H1 (cell line): Measurements from ENCODE around the gene APP. TPM values are rescaled to one million over a fixed set of nuclear protein-coding genes. Genes with fewer than 3 reads are reported as not detected.

Experiments
- CBX5 ChIP-seq: fragments of 300-800, 300-1000 bp; sonication (generic); IDR thresholded peaks from 2 replicates; pipeline ENCODE4 v1.7.1; 2016; ENCODE audit warnings: antibody characterized with exemption, low read length, low read depth
- CEBPB ChIP-seq: IDR thresholded peaks from 2 replicates; pipeline ENCODE4 v1.6.1; 2012; ENCODE audit warnings: low read depth, low read length
- CHD1 ChIP-seq: IDR thresholded peaks from 2 replicates; pipeline ENCODE4 v1.6.1; 2012; ENCODE audit warnings: low read depth, low read length, improper control_type of control experiment
- JUN ChIP-seq: IDR thresholded peaks from 2 replicates; pipeline ENCODE4 v1.6.1; 2011; ENCODE audit warnings: low read depth, mild to moderate bottlenecking, improper control_type of control experiment, low read length
- RNF2 ChIP-seq: fragments of 200-900, 300-1000 bp; sonication (generic); IDR thresholded peaks from 2 replicates; pipeline ENCODE4 v1.7.1; 2016; ENCODE audit warnings: borderline replicate concordance, low read depth, mild to moderate bottlenecking, antibody characterized with exemption, low read length; ENCODE audit not compliant: poor library complexity, severe bottlenecking; ENCODE audit errors: missing control alignments
- polyA plus RNA-seq, 7 experiments: library from polyadenylated mRNA; depleted of rRNA in 3 of 7; stranded (reverse) in 5 of 7; unstranded in 2 of 7; fragments of >200 nt in 5 of 7; fragments of 200-250 nt in 2 of 7; gene quantifications; 1 replicate in 5 of 7; 2 replicates in 1 of 7; 4 replicates in 1 of 7; pipeline versions ENCODE4 v1.2.1 to v1.2.3, GENCODE V29; 2011 to 2013; ENCODE audit warnings: missing spikeins in 2 of 7, mixed read lengths in 2 of 7
- total RNA-seq: library from RNA; stranded (reverse); fragmentation: NEBNext Ultra II Directional; extraction: Animal tissue kit (Norgen Biotek cat#: 25700); gene quantifications from 2 replicates; pipeline ENCODE4 v1.2.1, GENCODE V29; 2021
- TF ChIP-seq, protein P1 (sequence below): IDR thresholded peaks from 2 replicates; pipeline ENCODE4 v1.6.1; 2012; ENCODE audit warnings: low read length, inconsistent platforms

Gene APP
- total and polyA plus RNA-seq, 2 of the 8 experiments (the other 6 are each of a cell fraction or from before 2014, with no cell fraction given) = 375 to 551 TPM

DNA sequence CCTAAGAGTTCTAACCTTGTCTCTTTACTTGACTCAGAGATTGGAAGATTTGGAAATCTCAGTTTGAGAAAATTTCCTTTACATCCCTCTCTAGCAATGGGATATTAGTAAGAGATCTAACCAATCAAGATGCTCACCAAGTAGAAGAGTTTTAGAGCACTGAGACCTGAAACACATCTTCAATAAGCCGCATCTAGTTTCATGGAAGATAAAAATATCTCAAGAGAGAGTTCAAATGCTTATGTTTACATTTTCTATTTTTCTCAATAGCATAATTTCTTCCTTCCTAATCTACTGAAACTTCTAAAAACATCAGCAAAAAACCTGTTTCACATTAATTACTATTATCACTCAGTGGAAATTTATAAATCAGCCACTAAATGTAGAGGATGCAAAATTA, 165.1 kb downstream of the APP start (continued):
- TF ChIP-seq JUN (no peak), CHD1 (no peak), RNF2 (no peak), CBX5 (no peak), CEBPB (no peak)
- TF ChIP-seq, protein P1, sequence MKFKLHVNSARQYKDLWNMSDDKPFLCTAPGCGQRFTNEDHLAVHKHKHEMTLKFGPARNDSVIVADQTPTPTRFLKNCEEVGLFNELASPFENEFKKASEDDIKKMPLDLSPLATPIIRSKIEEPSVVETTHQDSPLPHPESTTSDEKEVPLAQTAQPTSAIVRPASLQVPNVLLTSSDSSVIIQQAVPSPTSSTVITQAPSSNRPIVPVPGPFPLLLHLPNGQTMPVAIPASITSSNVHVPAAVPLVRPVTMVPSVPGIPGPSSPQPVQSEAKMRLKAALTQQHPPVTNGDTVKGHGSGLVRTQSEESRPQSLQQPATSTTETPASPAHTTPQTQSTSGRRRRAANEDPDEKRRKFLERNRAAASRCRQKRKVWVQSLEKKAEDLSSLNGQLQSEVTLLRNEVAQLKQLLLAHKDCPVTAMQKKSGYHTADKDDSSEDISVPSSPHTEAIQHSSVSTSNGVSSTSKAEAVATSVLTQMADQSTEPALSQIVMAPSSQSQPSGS = no peak
